Retina (tissue), 1 donor: ENCODE results near the gene DPP6.
"Not testable (repeated sequence)": the region's sequence is repeated elsewhere in the genome, so short reads cannot be mapped to it uniquely, and the experiment has no call there.

Experiments used
- DNase-seq: peaks from one replicate; pipeline ENCODE4 v3.0.0-alpha.2; 2016

The DPP6 gene

DNA sequence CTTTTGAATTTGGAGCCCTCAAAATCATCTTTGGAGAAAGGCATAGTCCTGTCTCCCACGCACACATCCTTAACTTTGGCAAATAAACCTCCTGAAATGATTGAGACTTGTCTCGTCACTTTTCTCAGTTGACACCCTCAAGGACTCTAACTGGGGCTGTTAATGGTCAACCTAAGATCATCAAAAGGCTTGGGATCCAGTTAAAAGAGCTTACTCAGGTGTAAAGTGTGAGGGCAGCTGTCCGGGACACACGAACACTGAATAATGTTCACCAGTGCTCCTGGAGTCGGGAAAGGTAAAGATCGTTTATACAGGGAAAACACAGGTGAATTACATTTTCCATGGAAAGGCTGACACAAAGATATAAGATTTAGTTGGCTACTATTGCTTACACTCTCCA, 866.1 kb downstream of the DPP6 start:
- no peak for DNase-seq

DNA sequence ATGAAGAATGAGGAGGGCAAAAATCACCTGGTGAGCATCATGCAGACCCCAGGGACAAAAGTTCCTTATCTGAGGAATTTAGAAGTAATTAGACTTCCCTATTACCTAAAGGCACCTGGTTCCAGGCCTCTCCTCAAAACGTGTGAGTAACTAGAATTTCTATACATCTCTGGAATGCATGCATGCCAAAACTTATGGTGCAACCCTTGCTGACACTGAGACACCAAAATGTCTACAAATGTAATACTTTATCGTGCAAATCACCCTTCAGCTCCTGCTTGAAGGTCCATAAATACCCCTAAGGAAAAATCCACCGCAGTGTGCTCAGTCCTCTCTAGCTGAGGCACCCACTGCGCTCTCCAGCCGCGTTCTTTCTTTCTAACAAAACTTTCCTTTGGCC, 866.5 kb downstream of the DPP6 start:
- DNase-seq = no peak

DNA sequence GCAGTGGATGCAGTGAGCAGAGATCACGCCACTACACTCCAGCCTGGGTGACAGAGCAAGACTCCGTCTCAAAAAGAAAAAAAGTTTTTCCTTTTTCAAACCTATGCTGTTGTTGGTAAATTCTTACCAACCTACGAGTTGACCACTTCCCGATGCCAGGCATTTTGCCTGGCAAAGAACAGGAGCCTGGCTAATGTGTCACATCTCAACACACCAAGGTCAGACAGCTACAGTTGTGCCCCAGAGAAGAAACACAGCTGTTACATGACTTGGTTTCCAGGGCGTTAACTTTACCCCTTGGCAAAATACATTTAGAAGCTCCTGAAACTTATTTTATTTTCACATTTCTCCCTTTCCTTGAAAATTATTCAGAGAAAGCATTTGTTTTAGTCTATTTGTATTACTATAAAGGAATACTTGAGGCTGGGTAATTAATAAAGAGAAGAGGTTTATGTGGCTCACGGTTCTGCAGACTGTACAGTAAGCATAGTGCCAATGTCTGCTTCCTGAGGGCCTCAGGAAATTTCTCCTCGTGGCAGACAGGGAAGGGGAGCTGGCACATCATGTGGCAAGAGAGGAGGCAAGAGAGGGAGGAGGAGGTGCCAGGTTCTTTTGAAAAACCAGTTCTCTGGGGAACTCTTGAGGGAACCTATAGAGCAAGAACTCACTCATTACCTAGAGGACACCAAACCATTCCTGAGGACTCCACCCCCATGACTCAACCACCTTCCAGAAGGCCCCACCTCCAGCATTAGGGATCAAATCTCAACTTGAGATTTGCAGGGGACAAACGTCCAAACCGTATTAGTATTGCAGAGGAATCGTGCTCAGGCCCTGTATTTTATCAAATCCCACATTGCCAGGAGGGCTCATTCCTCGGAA, 867.4 kb downstream of the DPP6 start:
- DNase-seq = no peak

DNA sequence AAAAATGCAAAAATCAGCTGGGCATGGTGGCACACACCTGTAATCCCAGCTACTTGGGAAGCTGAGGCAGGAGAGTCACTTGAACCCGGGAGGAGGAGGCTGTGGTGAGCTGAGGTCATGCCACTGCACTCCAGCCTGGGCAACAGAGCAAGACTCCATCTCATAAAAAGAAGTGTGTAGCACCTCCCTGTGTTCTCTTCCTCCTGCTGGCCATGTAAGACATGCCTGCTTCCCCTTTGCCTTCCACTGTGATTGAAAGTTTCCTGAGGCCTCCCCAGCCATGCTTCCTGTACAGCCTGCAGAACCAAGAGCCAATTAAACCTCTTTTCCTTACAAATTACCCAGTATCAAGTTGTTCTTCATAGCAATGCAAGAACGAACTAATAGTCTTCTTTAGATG, 870.3 kb downstream of the DPP6 start:
- DNase-seq = not testable (repeated sequence)

DNA sequence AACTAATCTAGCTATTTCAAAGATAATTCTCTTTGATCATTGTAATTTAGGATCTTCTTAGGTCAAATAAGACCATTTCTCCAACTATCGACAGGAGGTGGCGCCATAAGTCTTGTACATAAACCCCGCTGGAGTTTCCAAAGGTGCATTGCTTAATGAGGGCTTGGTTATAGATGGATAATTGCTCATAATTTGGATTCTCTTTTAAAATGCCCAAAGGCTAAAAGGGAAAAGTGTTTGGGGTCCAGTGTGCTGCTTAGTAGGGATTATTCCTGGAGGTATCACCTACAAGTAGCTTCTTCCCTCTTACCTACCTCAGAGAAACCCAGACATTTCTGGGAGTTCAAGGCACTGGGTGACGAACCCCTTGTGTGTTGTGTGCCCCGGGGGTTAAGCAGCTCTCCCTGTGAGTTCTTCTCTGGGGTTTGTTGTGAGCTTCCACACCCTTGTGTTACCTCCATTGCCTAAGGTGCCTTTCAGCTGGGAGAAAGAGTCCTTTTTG, 875.5 kb downstream of the DPP6 start:
- DNase-seq = peak; percentile 65

DNA sequence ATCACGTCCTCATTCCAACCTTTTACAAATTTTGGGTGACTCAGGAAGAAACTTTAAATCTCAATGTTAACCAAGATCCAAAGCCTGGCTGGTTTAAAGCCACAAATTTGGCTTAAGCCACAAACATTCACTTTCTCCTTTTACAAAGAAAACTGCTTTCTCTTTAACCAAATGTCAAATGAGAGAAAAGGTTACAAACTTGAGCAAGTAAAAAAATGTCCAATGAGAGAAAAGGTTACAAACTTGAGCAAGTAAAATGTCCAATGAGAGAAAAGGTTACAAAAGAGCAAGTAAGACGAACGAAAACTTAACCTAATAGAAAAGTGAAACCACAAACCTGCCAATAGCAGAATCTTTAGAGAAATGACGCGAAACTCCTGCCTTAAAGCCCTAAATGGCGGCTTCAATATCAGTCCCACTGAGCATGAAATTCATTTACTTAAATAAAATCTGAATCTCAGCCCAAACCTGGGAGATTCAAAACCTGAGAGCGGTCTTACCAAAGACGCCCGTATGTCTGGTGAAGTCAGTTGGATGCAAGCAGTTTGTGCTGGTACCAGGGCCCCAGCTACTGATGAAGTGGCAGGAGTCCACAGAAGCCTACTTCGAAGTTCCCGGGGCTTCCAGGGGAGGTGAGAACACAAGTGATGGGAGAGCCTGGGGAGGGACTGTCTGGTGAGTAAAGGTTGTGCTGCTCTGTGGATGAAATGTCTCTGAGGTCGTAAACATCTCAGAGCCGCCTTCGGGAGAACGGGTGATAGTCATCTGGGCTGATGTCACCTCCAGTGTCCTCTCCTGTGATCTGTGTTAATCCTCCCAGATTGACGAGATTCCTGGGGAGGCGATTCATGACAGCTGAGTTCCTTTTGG, 876.2 kb downstream of the DPP6 start:
- DNase-seq = no peak

DNA sequence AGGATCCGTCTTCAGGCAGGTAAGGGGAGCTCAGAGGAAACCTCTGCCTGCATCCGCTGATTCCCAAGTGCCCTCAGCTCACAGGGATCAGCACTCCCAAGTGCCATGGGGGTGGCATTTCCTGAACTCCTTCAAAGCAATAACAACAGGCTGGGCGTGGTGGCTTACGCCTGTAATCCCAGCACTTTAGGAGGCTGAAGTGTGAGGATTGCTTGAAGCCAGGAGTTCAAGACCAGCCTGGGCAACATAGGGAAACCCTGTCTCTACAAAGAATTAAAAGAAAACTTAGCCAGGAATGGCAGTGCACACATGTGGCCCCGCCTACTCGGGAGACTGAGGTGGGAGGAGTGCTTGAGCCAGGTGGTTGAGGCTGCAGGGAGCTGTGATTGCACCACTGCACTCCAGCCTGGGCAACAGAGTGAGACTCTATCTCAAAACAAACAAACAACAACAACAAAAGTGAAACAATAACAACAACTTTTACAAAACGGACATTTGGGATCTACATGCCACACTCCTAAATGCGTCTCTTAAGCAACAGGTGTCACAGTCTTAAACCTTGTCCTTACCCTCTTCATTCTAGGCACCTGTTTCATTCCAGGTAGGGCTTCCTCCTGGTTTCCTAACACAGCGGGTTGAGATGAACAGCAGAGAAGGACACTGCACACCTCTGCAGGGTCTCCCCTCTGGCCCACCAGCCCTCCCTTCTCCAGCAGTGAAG, 877.0 kb downstream of the DPP6 start:
- DNase-seq = no peak

DNA sequence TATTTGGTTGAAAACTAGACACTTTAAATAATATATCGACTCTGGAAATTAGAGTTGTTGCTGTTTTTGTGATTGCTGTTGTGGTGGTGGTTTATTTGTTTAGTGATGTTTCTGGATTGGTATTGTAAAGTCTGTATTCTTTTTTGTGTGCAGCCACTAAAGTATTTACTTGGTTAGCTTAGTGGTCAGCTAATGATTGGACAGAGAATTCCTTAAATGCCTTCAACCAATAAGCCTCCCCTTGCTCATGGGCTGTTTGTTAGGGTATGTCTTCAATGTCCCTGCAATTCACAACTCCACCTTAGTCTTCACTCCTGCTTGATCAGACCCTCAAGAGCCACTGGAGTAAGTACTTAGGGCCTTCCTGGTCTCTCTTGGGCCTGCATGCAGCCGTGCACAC, 879.7 kb downstream of the DPP6 start:
- DNase-seq = no peak

DNA sequence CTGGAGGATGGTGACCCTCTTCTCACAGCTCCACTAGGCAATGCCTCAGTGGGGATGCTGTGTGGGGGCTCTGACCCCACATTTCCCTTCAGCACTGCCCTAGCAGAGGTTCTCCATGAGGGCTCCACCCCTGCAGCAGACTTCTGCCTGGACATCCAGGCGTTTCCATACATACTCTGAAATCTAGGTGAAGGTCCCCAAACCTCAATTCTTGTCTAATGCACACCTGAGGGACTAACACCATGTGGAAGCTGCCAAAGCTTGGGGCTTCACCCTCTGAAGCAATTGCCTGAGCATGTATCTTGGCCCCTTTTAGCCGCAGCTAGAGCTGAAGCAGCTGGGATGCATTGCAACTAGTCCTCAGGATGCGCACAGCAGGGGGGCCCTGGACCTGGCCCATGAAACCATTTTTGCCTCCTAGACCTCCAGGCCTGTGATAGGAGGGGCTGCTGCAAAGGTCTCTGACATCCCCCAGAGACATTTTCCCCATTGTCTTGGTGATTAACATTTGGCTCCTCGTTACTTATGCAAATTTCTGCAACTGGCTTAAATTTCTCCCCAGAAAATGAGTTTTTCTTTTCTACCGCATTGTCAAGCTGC, 882.3 kb downstream of the DPP6 start:
- DNase-seq = not testable (repeated sequence)

DNA sequence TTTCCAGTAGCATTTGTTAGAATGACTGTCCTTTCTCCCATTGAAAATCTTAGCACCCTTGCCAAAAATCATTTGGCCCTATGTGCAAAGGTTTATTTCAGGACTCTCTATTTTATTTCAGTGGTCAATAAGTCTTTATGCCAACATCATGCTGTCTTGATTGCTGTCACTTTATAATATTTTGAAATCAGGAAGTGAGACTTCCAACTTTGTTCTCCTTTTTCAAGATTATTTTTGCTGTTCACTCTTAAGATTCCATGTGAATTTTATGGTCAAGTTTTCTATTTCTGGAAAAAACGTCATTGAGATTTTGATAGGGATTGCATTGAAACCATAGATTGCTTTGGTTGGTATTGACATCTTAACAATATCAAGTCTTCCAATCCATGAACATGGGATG, 885.6 kb downstream of the DPP6 start:
- DNase-seq = no peak

DNA sequence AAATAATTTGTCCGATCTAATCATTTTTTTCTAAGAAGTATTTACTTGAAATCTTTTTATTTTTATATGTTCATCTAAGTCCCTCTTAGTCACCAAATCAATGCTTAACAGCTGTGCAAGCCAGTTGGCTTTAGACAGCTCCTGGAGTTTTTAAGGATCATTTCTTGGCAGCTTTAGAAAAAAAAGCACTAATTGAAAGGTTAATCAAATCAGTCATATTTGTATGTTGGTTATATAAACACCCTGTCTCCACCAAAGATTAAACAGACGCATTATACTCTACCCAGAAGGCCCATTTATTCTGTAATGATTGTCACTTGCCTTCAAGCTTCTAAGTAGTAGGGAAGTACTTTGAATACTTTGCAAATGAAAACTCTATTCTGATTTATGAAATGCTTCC, 890.5 kb downstream of the DPP6 start:
- DNase-seq = no peak
